Peyer's patch (tissue), 4 donors: ENCODE results near the gene C12orf56. TPM values are rescaled to one million over a fixed set of nuclear protein-coding genes. Genes with fewer than 3 reads are reported as not detected.

ENCODE experiments used
- DNase-seq, 3 donors: peaks; one replicate each; pipeline ENCODE4 v3.0.0-alpha.2; 2017 to 2019
- H3K27ac ChIP-seq, 4 donors: fragments of 200-600 bp; sonication (generic); one replicate each; pipeline ENCODE4 v1.5.1; 2016 to 2019
- H3K27me3 ChIP-seq, 2 donors: fragments of 200-600 bp; sonication (generic); one replicate each; pipeline ENCODE4 v1.5.1; 2019
- H3K36me3 ChIP-seq, 3 donors: fragments of 200-600 bp; sonication (generic); one replicate each; pipeline ENCODE4 v1.5.1; 2016 to 2019
- H3K4me1 ChIP-seq, 4 donors: fragments of 200-600 bp; sonication (generic); one replicate each; pipeline ENCODE4 v1.5.1; 2016 to 2019
- H3K4me3 ChIP-seq, 4 donors: fragments of 200-600 bp; sonication (generic); 1 replicate in 3 of 4; 2 replicates in 1 of 4; pipeline ENCODE4 v1.5.1; 2016 to 2019; ENCODE audit warnings: mild to moderate bottlenecking in 1 of 4
- H3K9me3 ChIP-seq, 4 donors: fragments of 200-600 bp; sonication (generic); one replicate each; pipeline ENCODE4 v1.5.1; 2016 to 2019; ENCODE audit warnings: mild to moderate bottlenecking in 1 of 4
- CTCF ChIP-seq, 6 experiments: fragments of 450-650 bp in 4 of 6; fragments of 200-600 bp in 2 of 6; sonication (generic) in 1 of 6; IDR thresholded peaks; one replicate each; pipeline ENCODE4 v1.5.1; 2017 to 2019; ENCODE audit warnings: antibody characterized with exemption in 6 of 6, mild to moderate bottlenecking in 3 of 6, moderate library complexity in 1 of 6
- POLR2A ChIP-seq, 2 donors: fragments of 450-650 bp; IDR thresholded peaks; one replicate each; pipeline ENCODE4 v1.5.1; 2017; ENCODE audit warnings: antibody characterized with exemption in 2 of 2, mild to moderate bottlenecking in 2 of 2, moderate library complexity in 2 of 2
- total RNA-seq, 4 donors: library from RNA; depleted of rRNA; stranded (reverse); fragments of >200 nt; gene quantifications; one replicate each; pipeline ENCODE4 v1.1.0, GENCODE V29; 2016

The C12orf56 gene
- total RNA-seq, 4 donors from 2014 or later: not detected

- no peak for DNase-seq
- H3K4me3 ChIP-seq: no peak overlapping the region
- no peaks in the 10 kb centered on the region for H3K4me1 ChIP-seq
- TF ChIP-seq CTCF (IDR thresholded peaks at IDR 0.05) (peak in 1 of 6 experiments; percentile 8), POLR2A (IDR thresholded peaks at IDR 0.05) (no peak)
- no peak overlapping the region for H3K27ac ChIP-seq
- no peaks in the 10 kb centered on the region for H3K27me3 ChIP-seq
- H3K36me3 ChIP-seq: no peaks in the 10 kb centered on the region
- H3K9me3 ChIP-seq: no peaks in the 10 kb centered on the region
Measured at GRCh38 chr12:64236549-64236948, 154.0 kb downstream of the C12orf56 start.

DNA sequence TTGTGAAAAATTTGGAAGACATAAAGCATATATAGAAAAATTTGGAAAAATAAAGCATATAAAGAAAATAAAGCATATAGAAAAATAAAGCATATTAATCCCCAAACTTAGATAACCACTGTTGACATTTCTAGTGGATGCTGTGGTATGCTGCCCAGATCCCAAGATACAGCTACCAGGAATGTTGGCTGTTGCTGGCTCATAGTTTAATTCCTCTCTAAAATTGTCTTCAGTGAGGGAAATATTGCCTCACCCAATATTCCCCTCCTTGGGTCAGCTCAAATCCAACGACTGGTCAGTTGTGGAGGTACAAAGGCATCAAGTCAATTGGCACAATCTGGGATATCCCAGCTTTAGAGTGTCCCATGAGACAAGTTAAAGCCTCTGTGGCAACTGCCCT, 158.4 kb downstream of the C12orf56 start:
- TF ChIP-seq POLR2A (IDR thresholded peaks at IDR 0.05) (no peak), CTCF (IDR thresholded peaks at IDR 0.05) (no peak)
- H3K4me3 ChIP-seq: no peak overlapping the region
- DNase-seq: no peak
- no peaks in the 10 kb centered on the region for H3K4me1 ChIP-seq
- H3K9me3 ChIP-seq: no peaks in the 10 kb centered on the region
- H3K27me3 ChIP-seq: no peaks in the 10 kb centered on the region
- no peaks in the 10 kb centered on the region for H3K36me3 ChIP-seq
- no peak overlapping the region for H3K27ac ChIP-seq

DNA sequence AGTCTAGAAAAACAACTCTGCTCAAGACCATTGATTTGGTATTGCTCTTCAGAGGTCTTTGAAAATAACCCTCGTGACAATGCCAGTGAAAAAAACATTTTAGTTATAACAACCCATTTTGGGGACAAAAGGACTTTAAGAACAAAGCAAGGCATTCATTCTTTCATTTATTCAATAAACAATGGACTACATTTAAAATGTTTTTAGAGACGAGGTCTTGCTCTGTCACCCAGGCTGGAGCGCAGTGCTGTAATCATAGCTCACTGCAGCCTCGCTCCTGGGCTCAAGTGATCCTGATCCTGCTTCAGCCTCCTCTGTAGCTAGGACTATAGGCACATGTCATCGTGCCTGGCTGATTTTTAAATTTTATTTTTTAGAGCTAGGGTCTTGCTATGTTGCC, 160.8 kb downstream of the C12orf56 start:
- Histone ChIP-seq H3K27me3 (no peaks in the 10 kb centered on the region), H3K36me3 (no peaks in the 10 kb centered on the region), H3K27ac (no peak overlapping the region), H3K4me3 (no peak overlapping the region), H3K4me1 (no peaks in the 10 kb centered on the region), H3K9me3 (no peaks in the 10 kb centered on the region)
- TF ChIP-seq CTCF (IDR thresholded peaks at IDR 0.05) (no peak), POLR2A (IDR thresholded peaks at IDR 0.05) (no peak)
- DNase-seq: no peak

GRCh38 chr12:64229240-64229639, 161.3 kb downstream of the C12orf56 start:
- no peak overlapping the region for H3K4me3 ChIP-seq
- H3K36me3 ChIP-seq: no peaks in the 10 kb centered on the region
- H3K4me1 ChIP-seq: no peaks in the 10 kb centered on the region
- H3K27ac ChIP-seq: no peak overlapping the region
- TF ChIP-seq POLR2A (IDR thresholded peaks at IDR 0.05) (no peak), CTCF (IDR thresholded peaks at IDR 0.05) (no peak)
- no peak for DNase-seq
- no peaks in the 10 kb centered on the region for H3K9me3 ChIP-seq
- H3K27me3 ChIP-seq: no peaks in the 10 kb centered on the region

- TF ChIP-seq CTCF (IDR thresholded peaks at IDR 0.05) (no peak), POLR2A (IDR thresholded peaks at IDR 0.05) (no peak)
Measured at GRCh38 chr12:64225626-64226025, 164.9 kb downstream of the C12orf56 start.

More at GRCh38 chr12:64225626-64226025, 164.9 kb downstream of the C12orf56 start:
- Histone ChIP-seq H3K27me3 (no peaks in the 10 kb centered on the region), H3K4me1 (peaks cover 0 to 7% (median 0%) of the 10 kb centered on the region in 4 donors), H3K9me3 (no peaks in the 10 kb centered on the region), H3K4me3 (no peak overlapping the region), H3K27ac (no peak overlapping the region), H3K36me3 (no peaks in the 10 kb centered on the region)
- no peak for DNase-seq
